Endothelial cell of umbilical vein (primary cell): ENCODE measurements around the gene CASP2. TPM values are rescaled to one million over a fixed set of nuclear protein-coding genes. Genes with fewer than 3 reads are reported as not detected.

ENCODE experiments used
- BruUV-seq: library from RNA; stranded (reverse); fragments of 400-500 nt; replicated peaks from 2 replicates; lab custom pipeline; 2021; lab: Mats Ljungman, UMichigan
- CTCF ChIA-PET: fragments of 300-600, 350-600 bp; sonication (Branson Sonifier 250); formaldehyde crosslinking; loops from one replicate; lab custom pipeline; 2021; ENCODE audit warnings: antibody characterized with exemption, inconsistent platforms; lab: Charles Lee
- POLR2A ChIA-PET: fragments of 300-600, 350-600 bp; sonication (Branson Sonifier 250); formaldehyde crosslinking; loops from one replicate; lab custom pipeline; 2021; ENCODE audit warnings: antibody characterized with exemption, inconsistent platforms; lab: Charles Lee
- DNase-seq: peaks from one replicate; pipeline ENCODE4 v3.0.0-alpha.2; 2011; ENCODE audit warnings: low read depth, low spot score
- FAIRE-seq: peaks from 2 replicates; lab custom pipeline; 2011; peaks lifted over from hg19 to GRCh38; lab: Jason Lieb, UNC
- H2AFZ ChIP-seq: 2 replicates; pipeline ENCODE4 v1.6.0; 2012; ENCODE audit warnings: low read depth, low read length, control low read depth, inconsistent platforms
- H3K27ac ChIP-seq: 2 replicates; pipeline ENCODE4 v1.5.1; 2011; ENCODE audit warnings: low read depth, mild to moderate bottlenecking, control low read depth, low read length, moderate library complexity; ENCODE audit not compliant: insufficient read depth
- H3K27me3 ChIP-seq, 2 experiments: 2 replicates each; pipeline versions ENCODE4 v1.6.0 to v1.6.1; 2011; ENCODE audit warnings: low read length in 2 of 2, mixed read lengths in 1 of 2; ENCODE audit not compliant: control insufficient read depth in 2 of 2, insufficient read depth in 2 of 2
- H3K36me3 ChIP-seq, 2 experiments: 2 replicates in 1 of 2; 3 replicates in 1 of 2; pipeline ENCODE4 v1.5.1; 2011; ENCODE audit warnings: low read length in 2 of 2, mild to moderate bottlenecking in 1 of 2, moderate library complexity in 1 of 2; ENCODE audit not compliant: control insufficient read depth in 2 of 2, insufficient read depth in 2 of 2; ENCODE audit errors: extremely low read depth in 1 of 2
- H3K4me1 ChIP-seq: 3 replicates; pipeline ENCODE4 v1.5.1; 2011; ENCODE audit warnings: mild to moderate bottlenecking, low read length; ENCODE audit not compliant: control insufficient read depth, insufficient read depth; ENCODE audit errors: extremely low read depth
- H3K4me2 ChIP-seq: 2 replicates; pipeline ENCODE4 v1.6.1; 2011; ENCODE audit warnings: low read length, control low read depth, mixed read lengths; ENCODE audit not compliant: insufficient read depth
- H3K4me3 ChIP-seq, 3 experiments: fragments of 200-600 bp in 1 of 3; sonication (generic), shearing (Covaris generic) in 1 of 3; replicated peaks in 1 of 3; 2 replicates each; pipeline ENCODE4 v1.5.1; 2011 to 2016; ENCODE audit warnings: control low read depth in 3 of 3, low read length in 3 of 3, mild to moderate bottlenecking in 2 of 3, inconsistent platforms in 1 of 3, low read depth in 1 of 3, moderate library complexity in 1 of 3; ENCODE audit not compliant: insufficient read depth in 1 of 3
- H3K79me2 ChIP-seq: 2 replicates; pipeline ENCODE4 v1.6.0; 2012; ENCODE audit warnings: low read length, inconsistent platforms; ENCODE audit not compliant: control insufficient read depth, insufficient read depth
- H3K9ac ChIP-seq: replicated peaks from 2 replicates; pipeline ENCODE3; 2011; ENCODE audit warnings: low read length, control low read depth; ENCODE audit not compliant: insufficient read depth; ENCODE audit errors: extremely low read depth
- H3K9me1 ChIP-seq: replicated peaks from 3 replicates; pipeline ENCODE4 v1.6.0; 2011; ENCODE audit warnings: mild to moderate bottlenecking, low read length; ENCODE audit not compliant: control insufficient read depth, insufficient read depth; ENCODE audit errors: extremely low read depth
- H3K9me3 ChIP-seq: replicated peaks from 2 replicates; pipeline ENCODE4 v1.5.1; 2012; ENCODE audit warnings: low read length, inconsistent platforms; ENCODE audit not compliant: control insufficient read depth, insufficient read depth
- H4K20me1 ChIP-seq: replicated peaks from 2 replicates; pipeline ENCODE3; 2011; ENCODE audit warnings: mild to moderate bottlenecking, low read length; ENCODE audit not compliant: control insufficient read depth, insufficient read depth; ENCODE audit errors: extremely low read depth
- CTCF ChIP-seq, 2 donors: IDR thresholded peaks; 1 replicate in 1 of 2; 2 replicates in 1 of 2; pipeline ENCODE4 v1.5.1; 2011; ENCODE audit warnings: low read length in 2 of 2, mild to moderate bottlenecking in 2 of 2, moderate library complexity in 2 of 2, control low read depth in 1 of 2, inconsistent platforms in 1 of 2, low read depth in 1 of 2; ENCODE audit not compliant: insufficient read depth in 1 of 2; ENCODE audit errors: extremely low read depth in 1 of 2
- EZH2 ChIP-seq: IDR thresholded peaks from 2 replicates; pipeline ENCODE4 v1.6.1; 2012; ENCODE audit warnings: borderline replicate concordance, low read depth, mild to moderate bottlenecking, moderate library complexity, low read length, inconsistent platforms; ENCODE audit not compliant: severe bottlenecking
- FOS ChIP-seq: IDR thresholded peaks from 2 replicates; pipeline ENCODE4 v1.6.1; 2011; ENCODE audit warnings: mild to moderate bottlenecking, low read length, moderate library complexity, borderline replicate concordance; ENCODE audit not compliant: insufficient read depth
- GATA2 ChIP-seq: IDR thresholded peaks from 2 replicates; pipeline ENCODE4 v1.7.0; 2011; ENCODE audit warnings: low read depth, mild to moderate bottlenecking, moderate library complexity, mixed read lengths, low read length; ENCODE audit not compliant: insufficient read length, insufficient read depth
- JUN ChIP-seq: IDR thresholded peaks from 2 replicates; pipeline ENCODE4 v1.6.1; 2011; ENCODE audit warnings: borderline replicate concordance, low read depth; ENCODE audit not compliant: insufficient read length, insufficient read depth
- MAX ChIP-seq: IDR thresholded peaks from 2 replicates; pipeline ENCODE4 v1.6.1; 2011; ENCODE audit not compliant: insufficient read depth, insufficient read length
- MYC ChIP-seq: IDR thresholded peaks from one replicate; pipeline ENCODE4 v1.6.1; 2011; ENCODE audit warnings: mild to moderate bottlenecking, low read depth, low read length
- POLR2A ChIP-seq: IDR thresholded peaks from 2 replicates; pipeline ENCODE4 v1.6.1; 2012; ENCODE audit warnings: low read depth, mild to moderate bottlenecking, control low read depth, low read length
- POLR2AphosphoS5 ChIP-seq: IDR thresholded peaks from 2 replicates; pipeline ENCODE4 v1.6.1; 2012; ENCODE audit warnings: low read depth, mild to moderate bottlenecking, control low read depth, low read length, moderate library complexity; ENCODE audit not compliant: insufficient read depth
- dilution Hi-C: fragments of 300-500 bp; cut with MboI; formaldehyde crosslinking; loops from one replicate; pipeline ENCODE4 v1.15.0; 2019; ENCODE audit warnings: low sequenced_read_pairs; ENCODE audit not compliant: extremely low pct_ligation_motif_present
- intact Hi-C: fragments of 100-400 bp; cut with micrococcal nuclease; formaldehyde crosslinking; loops from one replicate; pipeline ENCODE4 v1.10.0; 2022
- polyA plus RNA-seq, 4 experiments: library from polyadenylated mRNA; depleted of rRNA in 3 of 4; stranded (reverse) in 3 of 4; unstranded in 1 of 4; fragments of >200 nt; gene quantifications; 2 replicates each; pipeline versions ENCODE4 v1.2.1 to v1.2.3, GENCODE V29; 2011 to 2012; ENCODE audit warnings: missing spikeins in 1 of 4
- total RNA-seq: library from RNA; stranded (reverse); gene quantifications from 2 replicates; pipeline ENCODE4 v1.2.3, GENCODE V29; 2021

Gene CASP2
- total and polyA plus RNA-seq, 2 donors (not counting 3 experiments of a cell fraction or from before 2014, with no cell fraction given), result 36.3 to 57.9 TPM

- H3K27me3 ChIP-seq, result no peaks in the 10 kb centered on the region
- FAIRE-seq, result no peak
- H3K27ac ChIP-seq, result no peak overlapping the region
- ChIA-PET POLR2A (no interaction called here), CTCF (interaction anchor here (1.2 to 1.5 kb wide), 2 partner anchors 22 to 83 kb away, joined by 3 to 6 read pairs; no protein-coding TSS in a partner anchor)
- dilution Hi-C loops (no loop called here), intact Hi-C loops (no loop called here)
- no TSS peak for BruUV-seq
- H3K9ac ChIP-seq, result no peak overlapping the region
- TF ChIP-seq MYC (no peak), FOS (no peak), GATA2 (no peak), CTCF (IDR thresholded peaks at IDR 0.05; ENCODE audit: extremely low read depth in 1 of 2, insufficient read depth in 1 of 2, low read depth in 1 of 2, low read length in 2 of 2) (no peak), POLR2AphosphoS5 (no peak), POLR2A (no peak), EZH2 (no peak), MAX (no peak), JUN (no peak)
- no peaks in the 10 kb centered on the region for H4K20me1 ChIP-seq
- H3K4me1 ChIP-seq, result no peaks in the 10 kb centered on the region
- H3K9me3 ChIP-seq, result no peaks in the 10 kb centered on the region
- H3K4me3 ChIP-seq, result no peak overlapping the region
- no peak overlapping the region for H3K4me2 ChIP-seq
- DNase-seq, result no peak
- H3K36me3 ChIP-seq, result no peaks in the 10 kb centered on the region
- H3K9me1 ChIP-seq, result no peaks in the 10 kb centered on the region
- no peaks in the 10 kb centered on the region for H3K79me2 ChIP-seq
- H2AFZ ChIP-seq, result no peak overlapping the region
Observed at GRCh38 chr7:143323653-143324052, 35.5 kb downstream of the CASP2 start.
